ENCODE measurements around the gene KLF12. TPM values are rescaled to one million over a fixed set of nuclear protein-coding genes. Genes with fewer than 3 reads are reported as not detected.

The KLF12 gene
- total RNA-seq, 1 donor from 2014 or later: 33.9 TPM

DNA sequence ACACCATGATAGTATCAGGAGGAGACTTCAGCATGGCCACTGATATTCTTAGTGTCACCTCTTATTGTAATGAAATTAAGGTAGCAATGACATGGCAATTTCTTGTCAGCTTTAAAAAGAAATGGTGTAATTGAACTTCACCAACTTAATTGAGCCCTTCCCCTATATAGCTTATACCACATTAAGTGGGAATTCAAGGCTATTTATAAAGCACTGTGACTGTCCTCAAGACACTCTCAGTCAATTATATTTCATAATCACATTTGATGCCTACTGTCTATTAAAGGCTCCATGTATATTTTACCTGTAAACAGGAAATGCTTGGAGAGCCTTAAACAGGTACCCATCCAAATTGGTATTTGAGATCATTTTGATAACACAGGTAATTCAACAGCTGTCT lies 28.3 kb downstream of the KLF12 start:
- CTCF ChIA-PET: no interaction called here
- intact Hi-C loops (cut with micrococcal nuclease): loop anchor here (2.0 kb wide), 1 partner anchor 15 kb away; no protein-coding TSS in a partner anchor
- Mint-ChIP-seq H3K27me3 (no peaks in the 10 kb centered on the region), H3K36me3 (ENCODE audit: low read depth) (peaks cover 5% of the 10 kb centered on the region), H3K9me3 (peaks cover 3% of the 10 kb centered on the region), H3K4me3 (no peak overlapping the region), H3K4me1 (peaks cover 57% of the 10 kb centered on the region), H3K27ac (no peak overlapping the region)
- ATAC-seq (ENCODE audit: low read depth) (no peak), DNase-seq (no peak)
- POLR2A ChIA-PET: no interaction called here
- TF ChIP-seq, protein P1, sequence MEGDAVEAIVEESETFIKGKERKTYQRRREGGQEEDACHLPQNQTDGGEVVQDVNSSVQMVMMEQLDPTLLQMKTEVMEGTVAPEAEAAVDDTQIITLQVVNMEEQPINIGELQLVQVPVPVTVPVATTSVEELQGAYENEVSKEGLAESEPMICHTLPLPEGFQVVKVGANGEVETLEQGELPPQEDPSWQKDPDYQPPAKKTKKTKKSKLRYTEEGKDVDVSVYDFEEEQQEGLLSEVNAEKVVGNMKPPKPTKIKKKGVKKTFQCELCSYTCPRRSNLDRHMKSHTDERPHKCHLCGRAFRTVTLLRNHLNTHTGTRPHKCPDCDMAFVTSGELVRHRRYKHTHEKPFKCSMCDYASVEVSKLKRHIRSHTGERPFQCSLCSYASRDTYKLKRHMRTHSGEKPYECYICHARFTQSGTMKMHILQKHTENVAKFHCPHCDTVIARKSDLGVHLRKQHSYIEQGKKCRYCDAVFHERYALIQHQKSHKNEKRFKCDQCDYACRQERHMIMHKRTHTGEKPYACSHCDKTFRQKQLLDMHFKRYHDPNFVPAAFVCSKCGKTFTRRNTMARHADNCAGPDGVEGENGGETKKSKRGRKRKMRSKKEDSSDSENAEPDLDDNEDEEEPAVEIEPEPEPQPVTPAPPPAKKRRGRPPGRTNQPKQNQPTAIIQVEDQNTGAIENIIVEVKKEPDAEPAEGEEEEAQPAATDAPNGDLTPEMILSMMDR (IDR thresholded peaks at IDR 0.05): no peak

DNA sequence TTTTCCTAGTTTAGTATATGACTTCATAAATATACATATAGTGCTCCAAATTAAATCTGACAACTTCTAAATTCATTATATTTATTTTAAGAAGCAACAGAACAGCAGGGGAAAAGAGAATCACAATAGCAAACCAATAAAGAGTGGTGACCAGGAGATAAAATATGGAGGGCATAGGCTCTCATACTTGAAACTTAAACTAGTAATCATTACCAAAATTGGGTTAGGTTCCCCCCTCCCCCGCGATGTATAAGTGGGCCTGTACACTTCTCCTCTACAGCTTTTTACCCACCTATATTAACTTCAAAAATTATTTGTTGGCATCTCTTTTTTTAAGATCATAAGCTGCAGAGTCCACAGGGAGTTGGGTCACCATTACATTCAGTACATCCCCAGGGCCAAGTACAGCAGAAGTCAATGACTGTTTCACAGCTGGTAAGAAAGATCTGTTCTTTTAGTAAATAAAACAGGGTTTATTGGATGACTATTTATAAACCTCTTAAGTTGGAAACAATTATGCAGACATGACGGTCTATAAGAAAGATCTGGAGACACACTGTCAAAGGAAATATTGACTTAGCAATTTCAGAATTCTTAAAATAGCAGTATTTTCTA lies 29.4 kb downstream of the KLF12 start:
- H3K27me3 Mint-ChIP-seq: no peaks in the 10 kb centered on the region
- ATAC-seq (ENCODE audit: low read depth) (peak; percentile 58), DNase-seq (no peak)
- CTCF ChIA-PET: no interaction called here
- TF ChIP-seq, protein P1 (IDR thresholded peaks at IDR 0.05): no peak
- H3K4me3 Mint-ChIP-seq: no peak overlapping the region
- intact Hi-C loops (cut with micrococcal nuclease): loop anchor here (2.0 to 5.0 kb wide), 2 partner anchors 14 to 42 kb away; no protein-coding TSS in a partner anchor
- peaks cover 5% of the 10 kb centered on the region for H3K36me3 Mint-ChIP-seq (ENCODE audit: low read depth)
- H3K4me1 Mint-ChIP-seq: peaks cover 49% of the 10 kb centered on the region
- POLR2A ChIA-PET: interaction anchor here (1.3 kb wide), 1 partner anchor 30 kb away, joined by 4 read pairs; the partner anchor contains the start of gene KLF12
- peaks cover 3% of the 10 kb centered on the region for H3K9me3 Mint-ChIP-seq
- no peak overlapping the region for H3K27ac Mint-ChIP-seq

DNA sequence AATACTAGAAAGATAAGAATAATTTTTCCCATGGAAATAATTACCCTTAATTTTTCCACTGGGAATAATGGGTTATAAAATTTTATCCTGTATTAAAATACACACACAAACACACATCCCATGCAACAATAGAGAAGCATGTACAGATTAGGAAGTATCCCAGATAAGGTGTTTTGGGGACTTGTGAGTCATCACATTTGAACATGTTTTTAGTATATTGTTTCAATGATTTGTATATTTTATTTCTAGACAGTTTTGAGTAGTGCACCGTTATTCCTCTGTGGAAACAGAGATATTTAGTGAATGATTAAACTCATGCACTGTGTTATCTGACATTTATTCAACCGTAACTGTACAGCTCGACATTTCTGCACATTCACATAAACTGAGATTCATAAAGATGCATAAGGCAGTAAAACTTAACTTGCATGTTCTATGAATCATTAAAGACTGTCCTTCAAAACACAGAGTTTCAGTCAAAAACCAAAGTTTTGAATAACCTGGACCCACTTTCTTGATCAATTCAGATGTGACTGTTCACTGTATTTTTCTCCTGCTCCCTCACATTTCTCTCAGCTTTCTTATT lies 30.1 kb downstream of the KLF12 start:
- Mint-ChIP-seq H3K36me3 (ENCODE audit: low read depth) (peaks cover 5% of the 10 kb centered on the region), H3K27ac (no peak overlapping the region), H3K4me1 (peaks cover 50% of the 10 kb centered on the region), H3K4me3 (no peak overlapping the region), H3K27me3 (no peaks in the 10 kb centered on the region), H3K9me3 (peaks cover 3% of the 10 kb centered on the region)
- DNase-seq: no peak
- POLR2A ChIA-PET: interaction anchor here (1.3 kb wide), 1 partner anchor 31 kb away, joined by 4 read pairs; the partner anchor contains the start of gene KLF12
- intact Hi-C loops (cut with micrococcal nuclease): loop anchor here (2.0 to 5.0 kb wide), 2 partner anchors 13 to 42 kb away; no protein-coding TSS in a partner anchor
- no peak for ATAC-seq (ENCODE audit: low read depth)
- TF ChIP-seq, protein P1 (IDR thresholded peaks at IDR 0.05): no peak
- CTCF ChIA-PET: no interaction called here

DNA sequence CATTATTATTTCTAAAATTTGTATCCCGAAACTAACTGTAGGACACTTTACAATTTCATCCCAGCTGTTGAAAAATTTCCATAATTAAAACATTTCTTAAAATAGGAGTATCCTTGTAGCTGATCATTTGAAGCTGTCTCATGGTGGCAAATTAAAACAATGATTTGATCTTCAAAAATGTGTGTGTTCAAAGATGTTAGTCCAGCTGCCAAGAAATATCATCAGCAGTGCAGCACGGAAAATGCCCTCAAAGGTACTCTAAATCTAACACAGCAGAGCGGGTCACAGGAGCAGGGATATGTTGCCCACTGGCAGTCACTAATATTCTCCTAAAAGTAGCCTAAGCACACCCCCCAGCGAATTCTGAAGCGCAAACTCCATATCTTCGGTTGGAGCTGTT lies 31.0 kb downstream of the KLF12 start:
- TF ChIP-seq, protein P1 (IDR thresholded peaks at IDR 0.05): no peak
- intact Hi-C loops (cut with micrococcal nuclease): loop anchor here (5.0 kb wide), 1 partner anchor 41 kb away; no protein-coding TSS in a partner anchor
- CTCF ChIA-PET: no interaction called here
- H3K4me1 Mint-ChIP-seq: peaks cover 50% of the 10 kb centered on the region
- no peak overlapping the region for H3K4me3 Mint-ChIP-seq
- H3K9me3 Mint-ChIP-seq: peaks cover 3% of the 10 kb centered on the region
- DNase-seq (no peak), ATAC-seq (ENCODE audit: low read depth) (no peak)
- H3K27ac Mint-ChIP-seq: no peak overlapping the region
- peaks cover 5% of the 10 kb centered on the region for H3K36me3 Mint-ChIP-seq (ENCODE audit: low read depth)
- POLR2A ChIA-PET: no interaction called here
- H3K27me3 Mint-ChIP-seq: no peaks in the 10 kb centered on the region

DNA sequence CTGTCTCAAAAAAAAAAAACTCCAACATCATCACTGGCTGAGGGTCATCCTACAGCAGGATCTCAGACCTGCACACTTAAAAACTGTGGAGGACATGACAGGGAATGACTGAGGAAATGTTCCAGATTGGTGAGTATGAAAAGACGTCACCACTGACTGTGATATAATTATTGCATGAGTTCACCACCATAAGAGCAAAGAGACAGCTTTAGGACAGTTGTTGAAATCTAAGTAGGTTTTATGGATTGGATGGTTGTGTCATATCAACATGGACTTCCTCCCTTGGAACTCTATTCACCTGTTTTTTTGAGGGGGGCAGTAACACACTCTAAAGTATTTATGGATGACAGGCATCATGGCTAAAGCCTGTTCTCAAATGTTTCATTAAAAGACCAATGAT lies 31.5 kb downstream of the KLF12 start:
- no peak for ATAC-seq (ENCODE audit: low read depth)
- peaks cover 54% of the 10 kb centered on the region for H3K4me1 Mint-ChIP-seq
- ChIA-PET CTCF (no interaction called here), POLR2A (no interaction called here)
- peaks cover 5% of the 10 kb centered on the region for H3K36me3 Mint-ChIP-seq (ENCODE audit: low read depth)
- no peak overlapping the region for H3K27ac Mint-ChIP-seq
- intact Hi-C loops (cut with micrococcal nuclease): loop anchor here (5.0 kb wide), 1 partner anchor 40 kb away; no protein-coding TSS in a partner anchor
- peaks cover 3% of the 10 kb centered on the region for H3K9me3 Mint-ChIP-seq
- no peak overlapping the region for H3K4me3 Mint-ChIP-seq
- DNase-seq: no peak
- no peaks in the 10 kb centered on the region for H3K27me3 Mint-ChIP-seq
- TF ChIP-seq, protein P1 (IDR thresholded peaks at IDR 0.05): no peak

All from activated B cell treated with CpG ODN at 0.5 μM for 24 hours (primary cell).